Measurements from ENCODE around the gene GNAO1. TPM values are rescaled to one million over a fixed set of nuclear protein-coding genes. Genes with fewer than 3 reads are reported as not detected.

The GNAO1 gene
- total RNA-seq, 1 donor = not detected

DNA sequence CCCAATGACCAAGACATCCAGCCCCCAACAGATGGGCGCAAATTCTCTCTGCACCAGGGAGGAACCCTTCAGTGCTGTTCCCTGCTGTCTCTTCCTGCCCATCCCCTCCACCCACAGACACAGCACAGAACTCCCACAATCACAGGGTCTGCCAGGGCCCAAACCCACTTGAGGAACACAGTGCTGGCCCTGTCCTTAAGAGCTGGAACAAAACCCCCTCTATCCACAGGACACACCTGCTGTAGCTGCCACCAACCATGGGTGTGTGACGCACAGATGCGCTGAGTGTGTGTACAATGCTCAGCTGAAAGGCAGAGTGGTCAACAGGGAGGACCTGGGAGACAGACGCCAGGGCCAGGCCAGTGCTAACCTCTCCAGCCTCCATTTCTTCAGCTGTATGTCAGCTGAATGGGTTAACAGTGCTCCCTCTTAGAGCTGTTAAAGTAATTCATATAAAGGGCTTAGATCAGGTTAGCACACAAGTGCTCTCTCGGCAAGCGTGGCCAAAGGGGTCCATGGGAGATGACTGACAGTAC is 172.0 kb downstream of the GNAO1 start:
- no peaks in the 10 kb centered on the region for H3K4me1 ChIP-seq (ENCODE audit: insufficient read depth, low read length)
- no peak overlapping the region for H3K4me2 ChIP-seq (ENCODE audit: insufficient read depth, low read length)
- DNase-seq (ENCODE audit: insufficient read length, low spot score, missing footprints) = peak; percentile 47
- H3K9me3 ChIP-seq (ENCODE audit: low read depth, low read length) = no peaks in the 10 kb centered on the region
- no peaks in the 10 kb centered on the region for H3K79me2 ChIP-seq (ENCODE audit: insufficient read depth, low read length)
- no peak overlapping the region for H3K4me3 ChIP-seq (ENCODE audit: insufficient read depth, low read length)
- H3K36me3 ChIP-seq (ENCODE audit: insufficient read depth, low read length) = peaks cover 47% of the 10 kb centered on the region
- no peaks in the 10 kb centered on the region for H4K20me1 ChIP-seq (ENCODE audit: insufficient read depth, low read length)
- TF ChIP-seq, protein P1, sequence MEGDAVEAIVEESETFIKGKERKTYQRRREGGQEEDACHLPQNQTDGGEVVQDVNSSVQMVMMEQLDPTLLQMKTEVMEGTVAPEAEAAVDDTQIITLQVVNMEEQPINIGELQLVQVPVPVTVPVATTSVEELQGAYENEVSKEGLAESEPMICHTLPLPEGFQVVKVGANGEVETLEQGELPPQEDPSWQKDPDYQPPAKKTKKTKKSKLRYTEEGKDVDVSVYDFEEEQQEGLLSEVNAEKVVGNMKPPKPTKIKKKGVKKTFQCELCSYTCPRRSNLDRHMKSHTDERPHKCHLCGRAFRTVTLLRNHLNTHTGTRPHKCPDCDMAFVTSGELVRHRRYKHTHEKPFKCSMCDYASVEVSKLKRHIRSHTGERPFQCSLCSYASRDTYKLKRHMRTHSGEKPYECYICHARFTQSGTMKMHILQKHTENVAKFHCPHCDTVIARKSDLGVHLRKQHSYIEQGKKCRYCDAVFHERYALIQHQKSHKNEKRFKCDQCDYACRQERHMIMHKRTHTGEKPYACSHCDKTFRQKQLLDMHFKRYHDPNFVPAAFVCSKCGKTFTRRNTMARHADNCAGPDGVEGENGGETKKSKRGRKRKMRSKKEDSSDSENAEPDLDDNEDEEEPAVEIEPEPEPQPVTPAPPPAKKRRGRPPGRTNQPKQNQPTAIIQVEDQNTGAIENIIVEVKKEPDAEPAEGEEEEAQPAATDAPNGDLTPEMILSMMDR (IDR thresholded peaks at IDR 0.05; ENCODE audit: extremely low read depth, low read depth, low read length) = no peak
- H2AFZ ChIP-seq (ENCODE audit: low read length) = no peak overlapping the region
- no peak overlapping the region for H3K27ac ChIP-seq (ENCODE audit: low read depth, low read length)
- H3K27me3 ChIP-seq (ENCODE audit: insufficient read depth, low read length) = no peaks in the 10 kb centered on the region

GRCh38 chr16:56363781-56364565 is 172.7 kb downstream of the GNAO1 start:
- Histone ChIP-seq H3K36me3 (ENCODE audit: insufficient read depth, low read length) (peaks cover 54% of the 10 kb centered on the region), H3K9me3 (ENCODE audit: low read depth, low read length) (no peaks in the 10 kb centered on the region), H4K20me1 (ENCODE audit: insufficient read depth, low read length) (no peaks in the 10 kb centered on the region), H3K4me3 (ENCODE audit: insufficient read depth, low read length) (no peak overlapping the region), H3K4me2 (ENCODE audit: insufficient read depth, low read length) (no peak overlapping the region), H3K4me1 (ENCODE audit: insufficient read depth, low read length) (no peaks in the 10 kb centered on the region), H3K27me3 (ENCODE audit: insufficient read depth, low read length) (no peaks in the 10 kb centered on the region), H3K79me2 (ENCODE audit: insufficient read depth, low read length) (no peaks in the 10 kb centered on the region), H2AFZ (ENCODE audit: low read length) (no peak overlapping the region), H3K27ac (ENCODE audit: low read depth, low read length) (no peak overlapping the region)
- peak; percentile 48 for DNase-seq (ENCODE audit: insufficient read length, low spot score, missing footprints)
- TF ChIP-seq, protein P1 (IDR thresholded peaks at IDR 0.05; ENCODE audit: extremely low read depth, low read depth, low read length) = no peak

- peaks cover 61% of the 10 kb centered on the region for H3K36me3 ChIP-seq (ENCODE audit: insufficient read depth, low read length)
Observed at GRCh38 chr16:56364865-56365264, 173.6 kb downstream of the GNAO1 start.

GRCh38 chr16:56365552-56365951 is 174.3 kb downstream of the GNAO1 start:
- no peaks in the 10 kb centered on the region for H3K9me3 ChIP-seq (ENCODE audit: low read depth, low read length)
- no peaks in the 10 kb centered on the region for H4K20me1 ChIP-seq (ENCODE audit: insufficient read depth, low read length)
- H3K27me3 ChIP-seq (ENCODE audit: insufficient read depth, low read length) = no peaks in the 10 kb centered on the region
- H3K27ac ChIP-seq (ENCODE audit: low read depth, low read length) = no peak overlapping the region
- no peak overlapping the region for H2AFZ ChIP-seq (ENCODE audit: low read length)
- H3K4me1 ChIP-seq (ENCODE audit: insufficient read depth, low read length) = peaks cover 4% of the 10 kb centered on the region
- H3K4me3 ChIP-seq (ENCODE audit: insufficient read depth, low read length) = no peak overlapping the region
- no peak for DNase-seq (ENCODE audit: insufficient read length, low spot score, missing footprints)
- TF ChIP-seq, protein P1 (IDR thresholded peaks at IDR 0.05; ENCODE audit: extremely low read depth, low read depth, low read length) = no peak
- H3K79me2 ChIP-seq (ENCODE audit: insufficient read depth, low read length) = no peaks in the 10 kb centered on the region
- H3K36me3 ChIP-seq (ENCODE audit: insufficient read depth, low read length) = peaks cover 61% of the 10 kb centered on the region
- no peak overlapping the region for H3K4me2 ChIP-seq (ENCODE audit: insufficient read depth, low read length)

More at GRCh38 chr16:56364865-56365264, 173.6 kb downstream of the GNAO1 start:
- H3K4me2 ChIP-seq (ENCODE audit: insufficient read depth, low read length) = no peak overlapping the region
- no peak overlapping the region for H2AFZ ChIP-seq (ENCODE audit: low read length)
- TF ChIP-seq, protein P1 (IDR thresholded peaks at IDR 0.05; ENCODE audit: extremely low read depth, low read depth, low read length) = no peak
- no peaks in the 10 kb centered on the region for H3K4me1 ChIP-seq (ENCODE audit: insufficient read depth, low read length)
- DNase-seq (ENCODE audit: insufficient read length, low spot score, missing footprints) = peak; percentile 17
- H4K20me1 ChIP-seq (ENCODE audit: insufficient read depth, low read length) = no peaks in the 10 kb centered on the region
- no peaks in the 10 kb centered on the region for H3K79me2 ChIP-seq (ENCODE audit: insufficient read depth, low read length)
- H3K27me3 ChIP-seq (ENCODE audit: insufficient read depth, low read length) = no peaks in the 10 kb centered on the region
- no peak overlapping the region for H3K27ac ChIP-seq (ENCODE audit: low read depth, low read length)
- no peaks in the 10 kb centered on the region for H3K9me3 ChIP-seq (ENCODE audit: low read depth, low read length)
- H3K4me3 ChIP-seq (ENCODE audit: insufficient read depth, low read length) = no peak overlapping the region

All from osteoblast (primary cell).